Measurements from ENCODE around the gene RTTN.

Gene RTTN

DNA sequence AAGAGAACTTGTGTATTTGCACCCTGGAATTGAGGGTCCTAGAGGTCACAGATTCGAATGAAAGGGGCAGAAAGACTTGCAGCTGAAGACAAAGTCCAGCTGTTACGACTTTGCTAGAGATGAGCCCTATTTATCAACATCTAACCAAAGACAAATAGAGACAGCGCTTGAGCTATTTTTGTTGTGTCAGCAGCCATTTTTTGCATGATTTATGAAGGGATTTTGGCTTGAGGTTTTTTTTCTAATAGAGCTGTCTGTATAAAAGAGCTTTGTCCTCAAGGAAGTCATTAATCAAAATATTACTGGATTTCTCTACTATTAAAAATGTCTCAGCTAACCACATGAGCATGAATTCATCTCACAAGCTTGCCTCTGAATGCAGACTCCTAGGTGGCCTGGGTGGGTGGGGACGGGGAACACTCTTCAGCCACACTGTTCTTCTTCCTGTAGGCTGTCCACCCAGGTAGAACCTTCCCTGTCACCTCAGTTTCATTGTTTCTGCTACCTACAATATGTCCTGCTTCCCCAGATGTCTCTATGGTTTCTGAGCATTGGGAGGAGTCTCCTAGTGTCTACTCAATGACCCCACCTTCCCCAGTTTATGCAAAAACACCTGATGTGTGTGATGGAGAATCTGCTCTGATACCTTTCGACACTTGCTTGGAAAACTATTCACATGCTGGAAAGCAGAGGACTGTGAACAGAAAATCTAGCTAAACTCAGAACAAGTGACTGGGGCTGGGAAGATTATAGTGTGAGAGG, 250.6 kb downstream of the RTTN start:
- Histone ChIP-seq H3K9me3 (ENCODE audit: control insufficient read depth in 1 of 2, low read length in 2 of 2) (no peaks in the 10 kb centered on the region), H3K27me3 (ENCODE audit: low read depth, low read length) (no peaks in the 10 kb centered on the region), H3K4me3 (ENCODE audit: low read depth in 1 of 2, low read length in 2 of 2) (no peak overlapping the region), H3K27ac (ENCODE audit: low read length) (no peak overlapping the region), H3K36me3 (ENCODE audit: control insufficient read depth in 1 of 2, insufficient read depth in 2 of 2, low read length in 2 of 2) (no peaks in the 10 kb centered on the region), H3K4me1 (ENCODE audit: control insufficient read depth in 1 of 2, insufficient read depth in 2 of 2, low read length in 2 of 2) (no peaks in the 10 kb centered on the region)

DNA sequence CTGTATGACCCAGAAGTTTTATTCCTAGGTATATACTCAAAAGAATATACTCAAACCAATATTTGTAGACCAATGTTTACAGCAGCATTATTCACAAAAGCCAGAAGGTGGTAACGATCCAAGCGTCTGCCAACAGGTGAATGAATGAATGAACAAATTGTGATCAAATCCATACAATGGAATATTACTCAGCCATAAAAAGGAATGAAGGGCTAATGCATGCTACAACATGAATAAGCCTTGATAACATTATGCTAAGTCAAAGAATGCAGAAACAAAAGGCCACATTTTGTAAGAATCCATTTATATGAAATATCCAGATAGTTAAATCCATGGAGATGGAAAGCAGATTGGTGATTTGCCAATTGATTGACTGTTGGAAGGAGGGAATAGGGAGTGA, 252.3 kb downstream of the RTTN start:
- Histone ChIP-seq H3K4me1 (ENCODE audit: control insufficient read depth in 1 of 2, insufficient read depth in 2 of 2, low read length in 2 of 2) (no peaks in the 10 kb centered on the region), H3K36me3 (ENCODE audit: control insufficient read depth in 1 of 2, insufficient read depth in 2 of 2, low read length in 2 of 2) (no peaks in the 10 kb centered on the region), H3K27me3 (ENCODE audit: low read depth, low read length) (no peaks in the 10 kb centered on the region), H3K9me3 (ENCODE audit: control insufficient read depth in 1 of 2, low read length in 2 of 2) (no peaks in the 10 kb centered on the region), H3K4me3 (ENCODE audit: low read depth in 1 of 2, low read length in 2 of 2) (no peak overlapping the region), H3K27ac (ENCODE audit: low read length) (no peak overlapping the region)

Data from muscle layer of duodenum (tissue), 2 donors.